ENCODE results near the gene FUZ.

The FUZ gene

GRCh38 chr19:49812997-49813861 is at the start of gene FUZ:
TSS of gene FUZ (minus strand) at chr19:49813292. CDS start at chr19:49813106, 186 bp downstream.
- DNase-seq, result peak; percentile 99

- DNase-seq, result no peak
Observed at GRCh38 chr19:49862391-49863253, 49.5 kb upstream of the FUZ start.

- no peak for DNase-seq
Observed at GRCh38 chr19:49861541-49862378, 48.7 kb upstream of the FUZ start.

- DNase-seq, result no peak
Observed at GRCh38 chr19:49861107-49861506, 48.0 kb upstream of the FUZ start.

- DNase-seq, result no peak
Observed at GRCh38 chr19:49860336-49861102, 47.4 kb upstream of the FUZ start.

GRCh38 chr19:49859682-49860335 is 46.7 kb upstream of the FUZ start:
- no peak for DNase-seq

- DNase-seq, result no peak
Observed at GRCh38 chr19:49858088-49858985, 45.2 kb upstream of the FUZ start.

- DNase-seq, result no peak
Observed at GRCh38 chr19:49857838-49858087, 44.7 kb upstream of the FUZ start.

GRCh38 chr19:49857061-49857837 is 44.2 kb upstream of the FUZ start:
- DNase-seq, result no peak

- no peak for DNase-seq
Observed at GRCh38 chr19:49856574-49857021, 43.5 kb upstream of the FUZ start.

GRCh38 chr19:49855676-49856573 is 42.8 kb upstream of the FUZ start:
- DNase-seq, result no peak

GRCh38 chr19:49855277-49855675 is 42.2 kb upstream of the FUZ start:
- DNase-seq, result no peak

- DNase-seq, result no peak
Observed at GRCh38 chr19:49854378-49855263, 41.5 kb upstream of the FUZ start.

- DNase-seq, result no peak
Observed at GRCh38 chr19:49853852-49854377, 40.8 kb upstream of the FUZ start.

- no peak for DNase-seq
Observed at GRCh38 chr19:49852631-49853126, 39.6 kb upstream of the FUZ start.

- no peak for DNase-seq
Observed at GRCh38 chr19:49851456-49852259, 38.6 kb upstream of the FUZ start.
